PC-9 (cell line): ENCODE data around the gene PROZ. TPM values are rescaled to one million over a fixed set of nuclear protein-coding genes. Genes with fewer than 3 reads are reported as not detected.

Source experiments
- BruUV-seq: library from RNA; stranded (reverse); fragments of 400-500 nt; replicated peaks from 2 replicates; lab custom pipeline; 2021; lab: Mats Ljungman, UMichigan
- CTCF ChIA-PET: fragments of 300-600 bp; sonication (Branson Sonifier 250); formaldehyde crosslinking; loops from one replicate; lab custom pipeline; 2022; ENCODE audit warnings: antibody characterized with exemption; lab: Charles Lee
- POLR2A ChIA-PET: fragments of 300-600 bp; sonication (Branson Sonifier 250); formaldehyde crosslinking; loops from one replicate; lab custom pipeline; 2022; ENCODE audit warnings: antibody characterized with exemption; ENCODE audit not compliant: unreplicated experiment; lab: Charles Lee
- DNase-seq, 2 experiments: peaks; one replicate each; pipeline versions ENCODE4 v3.0.0 to v3.0.0-alpha.2; 2015 to 2022; ENCODE audit warnings: mixed read lengths in 1 of 2
- H2AFZ ChIP-seq: fragments of 200-600 bp; sonication (generic); 2 replicates; pipeline ENCODE4 v1.8.1; 2017; ENCODE audit warnings: antibody characterized with exemption
- H3F3A ChIP-seq: fragments of 200-600 bp; sonication (generic); 2 replicates; pipeline ENCODE4 v1.8.1; 2017; ENCODE audit warnings: antibody characterized with exemption, mild to moderate bottlenecking, low read depth; ENCODE audit not compliant: insufficient read depth
- H3K27ac ChIP-seq: fragments of 200-600 bp; sonication (generic); 2 replicates; pipeline ENCODE4 v1.6.1; 2016; ENCODE audit warnings: mixed run types
- H3K27me3 ChIP-seq: fragments of 200-600 bp; sonication (generic); 2 replicates; pipeline ENCODE4 v1.6.1; 2016; ENCODE audit warnings: low read depth, mixed run types; ENCODE audit not compliant: insufficient read depth
- H3K36me3 ChIP-seq: fragments of 200-600 bp; sonication (generic); 2 replicates; pipeline ENCODE4 v1.6.1; 2016; ENCODE audit warnings: low read depth, mixed run types
- H3K4me1 ChIP-seq: fragments of 200-600 bp; sonication (generic); replicated peaks from 2 replicates; pipeline ENCODE4 v1.6.1; 2016; ENCODE audit warnings: mixed run types; ENCODE audit not compliant: insufficient read depth
- H3K4me2 ChIP-seq: fragments of 200-600 bp; sonication (generic); 2 replicates; pipeline ENCODE4 v1.6.1; 2017; ENCODE audit warnings: mixed run types
- H3K4me3 ChIP-seq: fragments of 200-600 bp; sonication (generic); 2 replicates; pipeline ENCODE4 v1.6.1; 2016; ENCODE audit warnings: mixed run types
- H3K79me2 ChIP-seq: fragments of 200-600 bp; sonication (generic); 2 replicates; pipeline ENCODE4 v1.6.1; 2017; ENCODE audit warnings: low read depth, mixed run types
- H3K9me2 ChIP-seq: fragments of 200-600 bp; sonication (generic); 2 replicates; pipeline ENCODE4 v1.8.1; 2017; ENCODE audit warnings: mild to moderate bottlenecking; ENCODE audit not compliant: insufficient read depth
- H3K9me3 ChIP-seq: fragments of 200-600 bp; sonication (generic); 2 replicates; pipeline ENCODE4 v1.8.1; 2016; ENCODE audit warnings: low read depth; ENCODE audit not compliant: insufficient read depth
- H4K20me1 ChIP-seq: fragments of 200-600 bp; sonication (generic); 2 replicates; pipeline ENCODE4 v1.8.1; 2017; ENCODE audit not compliant: insufficient read depth
- EZH2 ChIP-seq: fragments of 200-600 bp; sonication (generic); IDR thresholded peaks from 2 replicates; pipeline ENCODE4 v1.8.0; 2017; ENCODE audit warnings: antibody characterized with exemption, low read depth
- intact Hi-C: fragments of 100-400 bp; cut with micrococcal nuclease; formaldehyde crosslinking; loops from one replicate; pipeline ENCODE4 v1.10.0; 2022; ENCODE audit not compliant: unreplicated experiment
- total RNA-seq: library from RNA; stranded (reverse); gene quantifications from 2 replicates; pipeline ENCODE4 v1.2.3, GENCODE V29; 2021
- TF ChIP-seq, protein P1 (sequence below): fragments of 200-600 bp; sonication (generic); conservative IDR thresholded peaks from 2 replicates; pipeline ENCODE4 v1.6.1; 2017; ENCODE audit warnings: mixed run types, antibody characterized with exemption, mild to moderate bottlenecking, moderate library complexity

Gene PROZ
- total RNA-seq, 1 experiment from 2014 or later, result not detected

DNA sequence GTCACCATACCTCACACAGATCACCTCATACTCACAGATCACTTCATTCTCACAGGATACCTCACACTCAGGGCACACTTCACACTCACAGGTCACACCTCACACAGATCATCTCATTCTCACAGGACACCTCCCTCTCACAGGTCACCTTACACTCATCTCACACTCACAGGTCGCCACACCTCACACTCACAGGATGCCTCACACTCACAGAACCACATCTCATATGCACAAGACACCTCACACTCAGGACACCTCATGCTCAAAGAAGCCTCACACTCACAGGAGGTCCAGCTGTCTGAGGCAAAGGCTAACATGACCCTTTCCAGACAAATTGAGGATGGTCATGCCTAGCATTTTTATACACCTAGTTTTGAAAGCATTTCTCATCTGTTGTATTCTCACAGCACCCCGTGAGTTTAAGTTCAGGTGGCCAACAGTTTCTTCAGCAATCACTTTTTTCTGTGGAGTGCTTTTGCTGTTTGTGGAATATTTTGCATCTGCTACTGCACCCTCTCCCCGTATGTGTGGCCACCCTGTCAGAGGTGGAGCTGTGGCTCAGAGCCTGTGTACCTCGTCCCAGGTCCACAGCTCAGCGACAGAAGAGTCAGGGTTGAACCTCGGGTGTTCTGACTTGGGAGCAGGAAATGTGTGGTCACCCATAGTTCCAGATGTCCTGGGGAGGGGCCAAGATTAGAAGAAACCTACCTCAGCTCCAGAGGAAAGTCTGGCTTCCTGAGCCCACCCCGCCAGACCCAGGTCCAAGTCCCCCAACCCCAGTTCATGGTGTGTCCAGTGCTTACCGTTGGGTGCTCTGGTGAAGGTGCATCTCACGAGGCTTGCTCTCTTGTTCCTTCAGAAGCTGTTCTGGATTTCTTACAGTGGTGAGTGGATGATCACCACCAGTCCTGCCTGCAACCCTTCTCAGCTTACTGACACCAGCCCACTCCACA, 45.3 kb upstream of the PROZ start:
- DNase-seq, result no peak
- no peak for TF ChIP-seq EZH2
- TF ChIP-seq, protein P1, sequence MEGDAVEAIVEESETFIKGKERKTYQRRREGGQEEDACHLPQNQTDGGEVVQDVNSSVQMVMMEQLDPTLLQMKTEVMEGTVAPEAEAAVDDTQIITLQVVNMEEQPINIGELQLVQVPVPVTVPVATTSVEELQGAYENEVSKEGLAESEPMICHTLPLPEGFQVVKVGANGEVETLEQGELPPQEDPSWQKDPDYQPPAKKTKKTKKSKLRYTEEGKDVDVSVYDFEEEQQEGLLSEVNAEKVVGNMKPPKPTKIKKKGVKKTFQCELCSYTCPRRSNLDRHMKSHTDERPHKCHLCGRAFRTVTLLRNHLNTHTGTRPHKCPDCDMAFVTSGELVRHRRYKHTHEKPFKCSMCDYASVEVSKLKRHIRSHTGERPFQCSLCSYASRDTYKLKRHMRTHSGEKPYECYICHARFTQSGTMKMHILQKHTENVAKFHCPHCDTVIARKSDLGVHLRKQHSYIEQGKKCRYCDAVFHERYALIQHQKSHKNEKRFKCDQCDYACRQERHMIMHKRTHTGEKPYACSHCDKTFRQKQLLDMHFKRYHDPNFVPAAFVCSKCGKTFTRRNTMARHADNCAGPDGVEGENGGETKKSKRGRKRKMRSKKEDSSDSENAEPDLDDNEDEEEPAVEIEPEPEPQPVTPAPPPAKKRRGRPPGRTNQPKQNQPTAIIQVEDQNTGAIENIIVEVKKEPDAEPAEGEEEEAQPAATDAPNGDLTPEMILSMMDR, result no peak
- POLR2A ChIA-PET, result no interaction called here
- Histone ChIP-seq H3K4me3 (no peak overlapping the region), H4K20me1 (no peaks in the 10 kb centered on the region), H3K9me3 (no peaks in the 10 kb centered on the region), H3F3A (no peaks in the 10 kb centered on the region), H3K9me2 (no peaks in the 10 kb centered on the region), H3K27ac (no peak overlapping the region), H3K79me2 (no peaks in the 10 kb centered on the region), H3K36me3 (no peaks in the 10 kb centered on the region), H3K27me3 (peaks cover 27% of the 10 kb centered on the region), H3K4me1 (no peaks in the 10 kb centered on the region), H2AFZ (no peak overlapping the region), H3K4me2 (no peak overlapping the region)
- intact Hi-C loops, result no loop called here
- CTCF ChIA-PET, result no interaction called here
- BruUV-seq, result no TSS peak

DNA sequence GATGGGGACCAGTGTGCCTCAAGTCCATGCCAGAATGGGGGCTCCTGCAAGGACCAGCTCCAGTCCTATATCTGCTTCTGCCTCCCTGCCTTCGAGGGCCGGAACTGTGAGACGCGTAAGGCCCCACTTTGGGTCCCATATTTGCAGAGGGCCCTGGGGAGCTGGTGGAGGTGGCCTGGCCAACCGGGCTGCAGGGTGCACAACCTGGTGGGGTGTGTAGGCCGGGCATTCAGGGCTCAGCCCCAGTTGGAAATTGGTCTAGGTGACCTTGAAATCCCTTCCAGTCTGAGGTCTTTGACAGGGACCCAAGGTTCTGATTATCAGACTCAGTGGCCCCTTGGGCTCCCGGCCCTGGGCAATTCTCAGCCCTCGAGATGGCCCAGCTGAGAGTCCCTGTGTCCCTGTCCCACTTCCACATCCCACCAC, 44.6 kb upstream of the PROZ start:
- POLR2A ChIA-PET, result no interaction called here

DNA sequence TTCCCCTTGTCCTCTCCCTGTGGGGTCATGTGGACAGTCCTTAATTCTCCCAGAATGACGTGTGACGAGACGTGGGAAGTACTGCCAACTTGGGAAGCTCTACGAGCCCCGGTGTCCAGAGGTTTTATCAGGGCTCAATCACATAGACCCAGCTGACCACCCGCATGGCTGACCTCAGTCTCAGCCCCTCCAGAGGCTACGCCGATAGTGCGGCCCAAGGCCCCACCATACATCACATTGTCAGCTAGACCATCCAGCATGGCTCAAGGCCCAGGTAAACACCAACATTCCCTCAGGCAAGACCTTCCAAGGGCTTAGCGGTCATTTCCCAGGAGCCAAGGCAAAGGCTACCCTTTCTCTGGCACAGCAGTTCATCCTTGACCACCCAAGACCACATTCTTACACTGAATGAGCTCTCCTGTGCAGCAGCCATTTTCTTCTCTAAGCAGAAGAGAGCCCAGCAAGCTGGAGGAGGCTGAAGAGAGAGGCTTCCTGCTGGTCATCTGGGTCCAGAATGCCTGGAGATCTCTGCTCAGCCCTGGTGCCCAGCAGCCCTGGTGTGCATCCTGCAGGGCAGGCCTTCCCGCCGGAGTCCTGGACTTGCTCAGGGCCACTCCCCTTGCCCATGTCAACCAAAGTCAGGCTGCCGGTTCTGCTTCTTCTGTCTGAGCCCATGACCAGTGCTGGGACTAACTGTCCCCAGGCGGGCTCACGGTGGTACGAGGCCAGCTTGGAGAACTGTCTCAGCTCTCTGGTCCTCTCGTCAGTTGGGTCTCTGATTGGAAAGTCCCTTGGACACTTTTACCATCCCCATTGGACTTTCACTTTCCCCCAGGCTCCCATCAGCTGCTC, 43.7 kb upstream of the PROZ start:
- CTCF ChIA-PET, result no interaction called here
- H3K79me2 ChIP-seq, result no peaks in the 10 kb centered on the region
- H3K4me2 ChIP-seq, result no peak overlapping the region
- intact Hi-C loops, result no loop called here
- H3K27ac ChIP-seq, result no peak overlapping the region
- no peak for TF ChIP-seq EZH2
- TF ChIP-seq, protein P1, result no peak
- H3K9me3 ChIP-seq, result no peaks in the 10 kb centered on the region
- H3K4me3 ChIP-seq, result no peak overlapping the region
- H3K9me2 ChIP-seq, result no peaks in the 10 kb centered on the region
- H3K27me3 ChIP-seq, result peaks cover 43% of the 10 kb centered on the region
- DNase-seq, result no peak
- no peaks in the 10 kb centered on the region for H3F3A ChIP-seq
- no peaks in the 10 kb centered on the region for H3K36me3 ChIP-seq
- no peak overlapping the region for H2AFZ ChIP-seq
- no peaks in the 10 kb centered on the region for H4K20me1 ChIP-seq
- POLR2A ChIA-PET, result no interaction called here
- no TSS peak for BruUV-seq
- no peaks in the 10 kb centered on the region for H3K4me1 ChIP-seq

More for the DNA sequence above, 44.6 kb upstream of the PROZ start:
- intact Hi-C loops, result no loop called here
- TF ChIP-seq, protein P1, result no peak
- no peak for TF ChIP-seq EZH2
- no peaks in the 10 kb centered on the region for H4K20me1 ChIP-seq
- peaks cover 34% of the 10 kb centered on the region for H3K27me3 ChIP-seq
- no peak overlapping the region for H2AFZ ChIP-seq
- CTCF ChIA-PET, result no interaction called here
- no peaks in the 10 kb centered on the region for H3K9me2 ChIP-seq
- no peaks in the 10 kb centered on the region for H3F3A ChIP-seq
- H3K4me1 ChIP-seq, result no peaks in the 10 kb centered on the region
- BruUV-seq, result no TSS peak
- no peak for DNase-seq
- H3K27ac ChIP-seq, result no peak overlapping the region
- no peaks in the 10 kb centered on the region for H3K79me2 ChIP-seq
- no peaks in the 10 kb centered on the region for H3K9me3 ChIP-seq
- H3K36me3 ChIP-seq, result no peaks in the 10 kb centered on the region
- no peak overlapping the region for H3K4me2 ChIP-seq
- H3K4me3 ChIP-seq, result no peak overlapping the region
